ENCODE measurements around the gene SERHL2.
"Not testable (repeated sequence)": the region's sequence is repeated elsewhere in the genome, so short reads cannot be mapped to it uniquely, and the experiment has no call there.

Gene SERHL2

GRCh38 chr22:42575996-42576574, 22.3 kb downstream of the SERHL2 start:
- not testable (repeated sequence) for DNase-seq

- DNase-seq = not testable (repeated sequence)
Measured at GRCh38 chr22:42577141-42577540, 23.4 kb downstream of the SERHL2 start.

- DNase-seq = no peak
Measured at GRCh38 chr22:42577623-42578240, 24.0 kb downstream of the SERHL2 start.

- not testable (repeated sequence) for DNase-seq
Measured at GRCh38 chr22:42580040-42580439, 26.3 kb downstream of the SERHL2 start.

- DNase-seq = not testable (repeated sequence)
Measured at GRCh38 chr22:42581194-42581761, 27.5 kb downstream of the SERHL2 start.

- peak in 1 of 2 experiments; percentile 79 for DNase-seq
Measured at GRCh38 chr22:42581762-42582716, 28.3 kb downstream of the SERHL2 start.

- DNase-seq = no peak
Measured at GRCh38 chr22:42582987-42583386, 29.2 kb downstream of the SERHL2 start.

- DNase-seq = no peak
Measured at GRCh38 chr22:42584364-42584940, 30.7 kb downstream of the SERHL2 start.

- DNase-seq = no peak
Measured at GRCh38 chr22:42585096-42585495, 31.3 kb downstream of the SERHL2 start.

GRCh38 chr22:42586381-42586780, 32.6 kb downstream of the SERHL2 start:
- no peak for DNase-seq

- no peak for DNase-seq
Measured at GRCh38 chr22:42587588-42588175, 33.9 kb downstream of the SERHL2 start.

- no peak for DNase-seq
Measured at GRCh38 chr22:42591987-42592386, 38.2 kb downstream of the SERHL2 start.

GRCh38 chr22:42595434-42595833, 41.7 kb downstream of the SERHL2 start:
- no peak for DNase-seq

GRCh38 chr22:42596336-42596735, 42.6 kb downstream of the SERHL2 start:
- DNase-seq = no peak

GRCh38 chr22:42596863-42597530, 43.2 kb downstream of the SERHL2 start:
- DNase-seq = no peak

GRCh38 chr22:42601879-42602465, 48.2 kb downstream of the SERHL2 start:
- no peak for DNase-seq

GRCh38 chr22:42602470-42602869, 48.7 kb downstream of the SERHL2 start:
- no peak for DNase-seq

GRCh38 chr22:42603427-42603826, 49.7 kb downstream of the SERHL2 start:
- DNase-seq = no peak

GRCh38 chr22:42604403-42604802, 50.6 kb downstream of the SERHL2 start:
- DNase-seq = no peak

GRCh38 chr22:42607641-42608040, 53.9 kb downstream of the SERHL2 start:
- DNase-seq = not testable (repeated sequence)

GRCh38 chr22:42608136-42608822, 54.5 kb downstream of the SERHL2 start:
- DNase-seq = no peak

All from NCI-H526 (cell line).